HepG2 (cell line): ENCODE measurements around the gene PSRC1.

ENCODE experiments used
- NFYB ChIP-seq: sonication (generic); formaldehyde crosslinking; IDR thresholded peaks from 2 replicates; pipeline ENCODE4 v1.4.0; 2020; ENCODE audit warnings: missing genetic modification reagents
- ZBTB8A ChIP-seq: sonication (generic); formaldehyde crosslinking; IDR thresholded peaks from 2 replicates; pipeline ENCODE4 v1.4.0; 2020; ENCODE audit warnings: mild to moderate bottlenecking, low read depth, missing genetic modification reagents, borderline replicate concordance
- ZNF138 ChIP-seq: sonication (generic); formaldehyde crosslinking; IDR thresholded peaks from 2 replicates; pipeline ENCODE4 v1.5.0; 2020; ENCODE audit warnings: mild to moderate bottlenecking, low read depth, missing genetic modification reagents
- TF ChIP-seq, protein P1 (sequence below): sonication (generic); formaldehyde crosslinking; IDR thresholded peaks from 2 replicates; pipeline ENCODE4 v1.4.0; 2020; ENCODE audit warnings: missing genetic modification reagents, borderline replicate concordance
- TF ChIP-seq, protein P2 (sequence below): sonication (generic); formaldehyde crosslinking; IDR thresholded peaks from 2 replicates; pipeline ENCODE4 v1.4.0; 2020; ENCODE audit warnings: missing genetic modification reagents

GRCh38 chr1:109298666-109299557, 16.0 kb upstream of the PSRC1 start:
- TF ChIP-seq NFYB (CRISPR knock-in tag): no peak
- TF ChIP-seq ZNF138 (CRISPR knock-in tag): no peak
- TF ChIP-seq ZBTB8A: no peak
- TF ChIP-seq, protein P1, sequence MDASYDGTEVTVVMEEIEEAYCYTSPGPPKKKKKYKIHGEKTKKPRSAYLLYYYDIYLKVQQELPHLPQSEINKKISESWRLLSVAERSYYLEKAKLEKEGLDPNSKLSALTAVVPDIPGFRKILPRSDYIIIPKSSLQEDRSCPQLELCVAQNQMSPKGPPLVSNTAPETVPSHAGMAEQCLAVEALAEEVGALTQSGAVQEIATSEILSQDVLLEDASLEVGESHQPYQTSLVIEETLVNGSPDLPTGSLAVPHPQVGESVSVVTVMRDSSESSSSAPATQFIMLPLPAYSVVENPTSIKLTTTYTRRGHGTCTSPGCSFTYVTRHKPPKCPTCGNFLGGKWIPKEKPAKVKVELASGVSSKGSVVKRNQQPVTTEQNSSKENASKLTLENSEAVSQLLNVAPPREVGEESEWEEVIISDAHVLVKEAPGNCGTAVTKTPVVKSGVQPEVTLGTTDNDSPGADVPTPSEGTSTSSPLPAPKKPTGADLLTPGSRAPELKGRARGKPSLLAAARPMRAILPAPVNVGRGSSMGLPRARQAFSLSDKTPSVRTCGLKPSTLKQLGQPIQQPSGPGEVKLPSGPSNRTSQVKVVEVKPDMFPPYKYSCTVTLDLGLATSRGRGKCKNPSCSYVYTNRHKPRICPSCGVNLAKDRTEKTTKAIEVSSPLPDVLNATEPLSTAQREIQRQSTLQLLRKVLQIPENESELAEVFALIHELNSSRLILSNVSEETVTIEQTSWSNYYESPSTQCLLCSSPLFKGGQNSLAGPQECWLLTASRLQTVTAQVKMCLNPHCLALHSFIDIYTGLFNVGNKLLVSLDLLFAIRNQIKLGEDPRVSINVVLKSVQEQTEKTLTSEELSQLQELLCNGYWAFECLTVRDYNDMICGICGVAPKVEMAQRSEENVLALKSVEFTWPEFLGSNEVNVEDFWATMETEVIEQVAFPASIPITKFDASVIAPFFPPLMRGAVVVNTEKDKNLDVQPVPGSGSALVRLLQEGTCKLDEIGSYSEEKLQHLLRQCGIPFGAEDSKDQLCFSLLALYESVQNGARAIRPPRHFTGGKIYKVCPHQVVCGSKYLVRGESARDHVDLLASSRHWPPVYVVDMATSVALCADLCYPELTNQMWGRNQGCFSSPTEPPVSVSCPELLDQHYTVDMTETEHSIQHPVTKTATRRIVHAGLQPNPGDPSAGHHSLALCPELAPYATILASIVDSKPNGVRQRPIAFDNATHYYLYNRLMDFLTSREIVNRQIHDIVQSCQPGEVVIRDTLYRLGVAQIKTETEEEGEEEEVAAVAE (CRISPR knock-in tag): 0 out of 2 replicates have a peak, but pooled peaks have one; percentile 18
- TF ChIP-seq, protein P2, sequence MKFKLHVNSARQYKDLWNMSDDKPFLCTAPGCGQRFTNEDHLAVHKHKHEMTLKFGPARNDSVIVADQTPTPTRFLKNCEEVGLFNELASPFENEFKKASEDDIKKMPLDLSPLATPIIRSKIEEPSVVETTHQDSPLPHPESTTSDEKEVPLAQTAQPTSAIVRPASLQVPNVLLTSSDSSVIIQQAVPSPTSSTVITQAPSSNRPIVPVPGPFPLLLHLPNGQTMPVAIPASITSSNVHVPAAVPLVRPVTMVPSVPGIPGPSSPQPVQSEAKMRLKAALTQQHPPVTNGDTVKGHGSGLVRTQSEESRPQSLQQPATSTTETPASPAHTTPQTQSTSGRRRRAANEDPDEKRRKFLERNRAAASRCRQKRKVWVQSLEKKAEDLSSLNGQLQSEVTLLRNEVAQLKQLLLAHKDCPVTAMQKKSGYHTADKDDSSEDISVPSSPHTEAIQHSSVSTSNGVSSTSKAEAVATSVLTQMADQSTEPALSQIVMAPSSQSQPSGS (CRISPR knock-in tag): peak; percentile 91
